Esophagus squamous epithelium (tissue), 4 donors: ENCODE data around the gene PI4KA.

Source experiments
- CTCF ChIP-seq, 6 experiments: fragments of 450-650 bp in 4 of 6; fragments of 200-600 bp in 2 of 6; sonication (generic) in 2 of 6; IDR thresholded peaks; one replicate each; pipeline ENCODE4 v1.5.1; 2016 to 2019; ENCODE audit warnings: antibody characterized with exemption in 6 of 6, mild to moderate bottlenecking in 4 of 6, moderate library complexity in 4 of 6
- POLR2A ChIP-seq, 4 donors: fragments of 450-650 bp; IDR thresholded peaks; one replicate each; pipeline ENCODE4 v1.6.1; 2017; ENCODE audit warnings: antibody characterized with exemption in 4 of 4, mild to moderate bottlenecking in 4 of 4, moderate library complexity in 3 of 4

GRCh38 chr22:20847318-20847822, 11.2 kb downstream of the PI4KA start:
- TF ChIP-seq CTCF (IDR thresholded peaks at IDR 0.05) (no peak), POLR2A (IDR thresholded peaks at IDR 0.05) (no peak)
